NCI-H748 (cell line): Measurements from ENCODE around the gene COX6B2.
"Not testable (repeated sequence)": the region's sequence is repeated elsewhere in the genome, so short reads cannot be mapped to it uniquely, and the experiment has no call there.

ENCODE experiments used
- DNase-seq: peaks from one replicate; lab custom pipeline; 2025; ENCODE audit not compliant: unreplicated experiment; lab: John Stamatoyannopoulos, UW

COX6B2 gene

GRCh38 chr19:55345101-55345817, 9.3 kb downstream of the COX6B2 start:
- no peak for DNase-seq

- DNase-seq = no peak
These were observed 10.1 kb downstream of the COX6B2 start for GRCh38 chr19:55344444-55344843.

- no peak for DNase-seq
These were observed 12.7 kb downstream of the COX6B2 start for GRCh38 chr19:55341595-55342531.

- DNase-seq = peak; percentile 90
These were observed 13.3 kb downstream of the COX6B2 start for GRCh38 chr19:55341171-55341588.

- no peak for DNase-seq
These were observed 13.8 kb downstream of the COX6B2 start for GRCh38 chr19:55340784-55341147.

- DNase-seq = peak; percentile 56
These were observed 14.4 kb downstream of the COX6B2 start for GRCh38 chr19:55339889-55340783.

- DNase-seq = peak; percentile 100
These were observed 15.2 kb downstream of the COX6B2 start, which contains the start of gene KMT5C for GRCh38 chr19:55339105-55339888. Gene KMT5C (plus strand): TSS chr19:55339876. CDS start chr19:55341937, 2,061 bp downstream.

- DNase-seq = no peak
These were observed 18.4 kb downstream of the COX6B2 start for GRCh38 chr19:55336101-55336500.

- DNase-seq = no peak
These were observed 20.6 kb downstream of the COX6B2 start for GRCh38 chr19:55333870-55334269.

GRCh38 chr19:55329791-55330190, 24.7 kb downstream of the COX6B2 start:
- DNase-seq = not testable (repeated sequence)

GRCh38 chr19:55328774-55329318, 25.7 kb downstream of the COX6B2 start:
- DNase-seq = not testable (repeated sequence)

GRCh38 chr19:55325172-55325571, 29.3 kb downstream of the COX6B2 start, which contains the start of gene TMEM150B:
Gene TMEM150B (minus strand): TSS chr19:55325341. CDS start chr19:55321036, 4,305 bp downstream.
- DNase-seq = no peak

- no peak for DNase-seq
These were observed 29.9 kb downstream of the COX6B2 start for GRCh38 chr19:55324662-55325061.

- no peak for DNase-seq
These were observed 32.2 kb downstream of the COX6B2 start for GRCh38 chr19:55322204-55322885.

GRCh38 chr19:55321466-55322137, 32.9 kb downstream of the COX6B2 start:
- no peak for DNase-seq

GRCh38 chr19:55320844-55321419, 33.6 kb downstream of the COX6B2 start:
- DNase-seq = no peak

- peak; percentile 62 for DNase-seq
These were observed 34.7 kb downstream of the COX6B2 start for GRCh38 chr19:55319785-55320184.

GRCh38 chr19:55316646-55317045, 37.9 kb downstream of the COX6B2 start:
- DNase-seq = no peak
